Suprapubic skin (tissue), 3 donors: ENCODE data around the gene SIGLEC11.
"Not testable (repeated sequence)": the region's sequence is repeated elsewhere in the genome, so short reads cannot be mapped to it uniquely, and the experiment has no call there.

Experiments
- CTCF ChIP-seq, 2 donors: fragments of 200-600 bp in 1 of 2; fragments of 450-650 bp in 1 of 2; sonication (generic) in 1 of 2; IDR thresholded peaks; one replicate each; pipeline ENCODE4 v1.5.1; 2016 to 2019; ENCODE audit warnings: antibody characterized with exemption in 2 of 2, mild to moderate bottlenecking in 1 of 2, moderate library complexity in 1 of 2
- EP300 ChIP-seq: sonication (generic); formaldehyde crosslinking; IDR thresholded peaks from one replicate; pipeline ENCODE4 v1.6.1; 2017; ENCODE audit warnings: antibody characterized with exemption

DNA sequence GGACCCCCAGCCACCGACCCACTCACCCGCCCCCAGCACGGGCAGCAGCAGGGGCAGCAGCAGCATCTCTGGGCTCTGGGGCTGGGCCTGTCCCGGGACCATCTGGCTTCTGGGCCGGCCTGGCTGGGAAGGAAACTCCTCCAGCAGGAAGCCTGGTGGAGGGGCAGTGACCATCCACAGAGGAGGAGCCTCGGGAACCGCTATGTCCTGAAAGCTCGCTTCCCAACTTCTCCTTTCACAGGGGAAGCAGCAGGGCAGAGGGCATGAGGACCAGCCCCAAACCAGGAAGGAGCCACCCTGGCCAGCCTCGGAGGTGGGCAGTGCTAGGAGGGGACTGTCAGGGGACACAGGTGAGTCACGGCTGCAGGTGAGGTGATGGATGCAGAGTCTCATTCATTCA is at the start of gene SIGLEC11:
- TF ChIP-seq EP300; CTCF (IDR thresholded peaks at IDR 0.05): not testable (repeated sequence)
